LHCN-M2 (cell line): ENCODE measurements around the gene DEFB113. TPM values are rescaled to one million over a fixed set of nuclear protein-coding genes. Genes with fewer than 3 reads are reported as not detected.
A peak's percentile ranks its signal among the peaks of the same experiment; 100 is the strongest.
"Not testable (repeated sequence)": the region's sequence is repeated elsewhere in the genome, so short reads cannot be mapped to it uniquely, and the experiment has no call there.

Source experiments
- DNase-seq: peaks from one replicate; pipeline ENCODE4 v3.0.0-alpha.2; 2012; ENCODE audit warnings: low read depth
- polyA plus RNA-seq: library from polyadenylated mRNA; unstranded; fragments of >200 nt; gene quantifications from one replicate; pipeline ENCODE4 v1.2.1, GENCODE V29; 2012; ENCODE audit warnings: missing spikeins
- total RNA-seq: library from RNA; depleted of rRNA; stranded (reverse); fragments of >200 nt; gene quantifications from 2 replicates; pipeline ENCODE4 v1.2.3, GENCODE V29; 2014; rRNA removed

Gene DEFB113
- not detected in 2 replicates for total RNA-seq
- not detected for polyA plus RNA-seq

DNA sequence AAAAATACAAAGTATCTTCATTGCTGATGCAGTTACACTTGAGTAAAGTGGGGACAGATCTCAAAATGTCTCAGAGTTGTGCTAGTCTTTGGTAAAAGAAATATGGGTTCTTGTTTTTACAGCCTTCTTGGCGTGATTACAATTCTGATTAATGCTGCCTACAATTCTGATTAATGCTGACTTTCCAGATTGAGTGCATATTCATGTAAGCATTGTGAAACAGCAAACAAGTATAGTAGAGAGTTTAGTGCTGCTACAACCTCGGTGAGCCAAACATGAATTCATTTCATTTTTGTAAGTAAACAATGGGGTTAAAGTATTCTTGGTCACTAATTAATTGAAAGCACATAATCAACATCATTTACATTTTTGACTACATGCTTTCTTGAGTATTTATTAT, at the start of gene DEFB113:
Gene DEFB113, minus strand, starts transcription at position 21 of the 400 bp plus-strand sequence. Its CDS starts 0 bp downstream, at position 21.
- DNase-seq, result no peak

DNA sequence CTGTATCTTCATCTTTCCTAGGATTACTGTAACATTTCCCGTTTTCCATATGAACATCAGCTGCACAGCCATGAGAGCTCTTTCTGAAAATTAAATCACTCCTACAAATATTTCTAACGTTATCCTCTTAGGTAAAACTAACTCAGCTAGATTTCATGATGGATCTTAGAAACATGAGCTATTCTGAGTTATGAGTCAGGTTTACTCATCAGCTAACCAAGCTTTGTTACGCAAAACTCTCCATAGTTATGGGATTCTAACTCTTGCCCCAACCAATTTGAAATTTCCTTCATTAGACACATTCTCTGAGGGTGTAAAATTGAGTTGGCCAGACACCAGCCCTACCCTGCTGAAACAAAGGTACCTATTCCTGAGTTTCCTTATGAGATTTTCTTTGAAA, 38.4 kb upstream of the DEFB113 start:
- peak; percentile 77 for DNase-seq

DNA sequence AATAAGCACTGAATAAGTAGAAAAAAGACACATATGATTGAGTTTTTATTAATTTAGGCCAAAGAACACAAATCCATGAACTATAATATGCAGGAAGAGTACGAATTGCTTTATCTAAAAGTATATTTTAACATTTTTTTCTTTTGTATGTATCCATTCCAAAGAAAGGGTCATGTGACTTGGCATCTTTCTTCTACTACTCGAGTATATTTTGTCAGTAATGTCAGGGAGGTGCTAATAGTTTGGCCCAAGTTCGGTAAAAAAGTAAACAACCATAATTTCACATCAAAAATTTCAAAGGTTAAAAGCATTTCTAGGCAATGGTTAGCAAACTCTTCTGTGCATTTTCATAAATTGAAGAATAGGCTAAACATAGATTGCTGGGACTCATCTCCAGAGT, 33.7 kb upstream of the DEFB113 start:
- DNase-seq, result no peak

- no peak for DNase-seq
Measured at GRCh38 chr6:49995278-49995677, 25.9 kb upstream of the DEFB113 start.

GRCh38 chr6:49988900-49989299, 19.5 kb upstream of the DEFB113 start:
- DNase-seq, result no peak

DNA sequence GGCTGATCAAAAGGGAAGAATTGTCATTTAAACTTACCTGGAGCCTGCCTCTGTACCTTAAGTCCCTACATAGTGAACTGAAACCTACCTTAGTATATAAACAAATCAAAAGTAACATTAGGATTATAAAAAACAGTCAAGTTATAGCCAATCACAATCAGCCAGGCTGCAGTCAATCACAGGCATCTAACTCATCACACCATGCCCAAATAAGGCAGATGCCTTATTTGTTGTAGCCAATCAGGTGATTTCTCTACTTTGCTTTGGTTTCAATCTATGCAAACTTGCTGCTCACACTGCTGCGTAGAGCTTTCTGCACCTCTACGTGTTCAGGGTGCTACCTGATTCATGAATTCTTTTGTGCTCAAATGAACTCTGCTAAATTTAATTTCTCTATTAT, 18.3 kb upstream of the DEFB113 start:
- DNase-seq, result no peak

DNA sequence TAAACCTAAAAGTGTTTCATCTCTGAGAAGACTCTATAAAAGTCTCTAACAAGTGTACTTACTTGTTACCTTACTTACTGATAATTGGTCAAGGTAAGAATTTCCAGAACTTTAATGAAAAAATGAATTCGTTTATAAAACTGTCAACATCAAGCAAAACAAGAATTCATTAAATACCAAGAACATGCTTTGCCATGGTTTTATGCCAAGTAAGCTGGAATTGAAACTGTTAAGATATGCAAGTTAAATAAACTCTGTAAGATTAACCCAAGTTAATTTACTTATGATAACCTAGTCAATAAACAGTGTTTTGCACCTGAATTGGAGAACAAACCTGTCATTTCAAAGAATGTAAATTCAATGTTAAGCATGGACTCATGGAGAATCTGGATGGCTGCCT, 17.1 kb upstream of the DEFB113 start:
- no peak for DNase-seq

GRCh38 chr6:49982046-49982445, 12.6 kb upstream of the DEFB113 start:
- no peak for DNase-seq

DNA sequence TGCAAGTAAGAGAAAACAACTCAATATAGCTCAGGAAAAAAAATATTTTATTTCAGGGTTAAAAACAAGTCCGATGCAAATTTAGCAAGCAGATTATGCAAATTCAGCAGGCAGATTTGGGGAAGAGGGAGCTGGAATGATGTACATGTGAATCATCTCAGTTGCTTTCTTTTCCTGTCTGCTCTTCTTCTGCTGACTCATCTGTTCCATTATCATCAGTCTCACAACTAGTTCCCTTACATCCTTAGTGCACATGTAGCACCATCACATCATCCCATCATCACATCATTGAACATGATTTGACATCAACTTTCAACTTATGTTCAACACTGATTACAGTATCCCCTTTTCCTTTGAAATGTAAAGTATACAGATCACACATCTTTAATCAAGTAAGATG, 11.5 kb upstream of the DEFB113 start:
- peak; percentile 69 for DNase-seq

DNA sequence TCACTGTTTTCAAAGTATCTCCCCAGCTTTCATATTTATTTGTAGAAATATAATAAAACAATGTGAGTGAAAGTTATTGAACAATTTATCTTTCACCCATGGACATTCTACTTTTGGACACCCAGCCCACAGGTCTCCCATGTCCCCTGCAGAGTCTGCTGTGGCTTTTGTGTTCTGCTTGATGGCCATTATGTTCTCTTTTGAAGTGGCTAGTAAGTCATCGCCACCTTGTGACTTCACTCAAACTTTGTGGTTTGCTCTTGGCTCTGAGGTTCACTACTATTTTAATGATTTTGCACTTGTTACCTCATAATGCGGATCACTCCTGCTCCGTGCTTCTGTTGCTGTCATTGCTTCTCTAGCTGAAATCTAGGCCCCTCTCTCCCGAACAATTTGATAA, 10.2 kb upstream of the DEFB113 start:
- DNase-seq, result peak; percentile 26

DNA sequence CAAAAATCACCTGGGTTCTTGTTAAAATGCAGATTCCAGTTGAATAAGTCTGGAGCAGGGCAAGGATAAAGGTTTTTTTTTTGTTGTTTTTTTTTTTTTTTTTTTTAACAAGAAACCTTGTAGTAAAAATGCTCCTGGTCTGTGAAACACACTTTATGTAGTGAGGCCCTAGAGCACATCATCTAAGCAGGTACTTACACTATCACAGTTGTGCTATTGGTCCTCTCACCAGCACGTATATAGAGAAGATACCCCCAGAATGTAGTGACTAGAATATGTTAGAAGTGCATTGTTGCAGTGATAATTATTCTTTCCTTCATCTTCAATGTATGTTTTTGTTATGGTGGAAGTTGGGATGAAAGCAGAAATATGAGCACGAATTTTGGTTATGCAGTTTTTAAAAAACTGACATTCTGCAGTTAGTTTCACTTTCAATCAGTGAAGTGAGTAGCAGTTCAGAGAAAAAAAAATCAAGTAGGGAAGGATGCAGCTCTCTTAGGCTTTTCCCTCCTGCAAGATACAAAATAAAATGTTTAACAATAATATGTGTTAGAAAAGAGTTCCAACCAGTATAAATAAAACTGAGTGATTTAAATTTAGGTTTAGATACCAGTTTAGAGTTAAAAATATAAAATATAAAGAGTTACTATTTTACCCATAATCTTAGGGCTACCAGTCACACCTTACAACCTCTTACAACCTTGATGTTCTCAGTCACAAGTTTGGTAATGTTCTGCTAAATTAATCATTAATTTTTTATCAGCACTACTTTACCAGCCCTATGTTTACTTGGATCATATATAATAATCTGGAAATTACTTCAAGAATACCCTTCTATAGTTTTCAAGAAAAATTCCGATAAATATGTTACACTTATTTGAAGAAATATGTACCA, 9.2 kb upstream of the DEFB113 start:
- DNase-seq, result peak; percentile 6

- no peak for DNase-seq
Measured at GRCh38 chr6:49966823-49967222, 2.6 kb downstream of the DEFB113 start.

- no peak for DNase-seq
Measured at GRCh38 chr6:49966334-49966733, 3.1 kb downstream of the DEFB113 start.

GRCh38 chr6:49964064-49964463, 5.4 kb downstream of the DEFB113 start, which contains the start of gene DEFB114:
Gene DEFB114 (minus strand): TSS chr6:49964164. CDS start chr6:49964105, 59 bp downstream.
- DNase-seq, result no peak

- no peak for DNase-seq
Measured at GRCh38 chr6:49958180-49958579, 11.2 kb downstream of the DEFB113 start.

DNA sequence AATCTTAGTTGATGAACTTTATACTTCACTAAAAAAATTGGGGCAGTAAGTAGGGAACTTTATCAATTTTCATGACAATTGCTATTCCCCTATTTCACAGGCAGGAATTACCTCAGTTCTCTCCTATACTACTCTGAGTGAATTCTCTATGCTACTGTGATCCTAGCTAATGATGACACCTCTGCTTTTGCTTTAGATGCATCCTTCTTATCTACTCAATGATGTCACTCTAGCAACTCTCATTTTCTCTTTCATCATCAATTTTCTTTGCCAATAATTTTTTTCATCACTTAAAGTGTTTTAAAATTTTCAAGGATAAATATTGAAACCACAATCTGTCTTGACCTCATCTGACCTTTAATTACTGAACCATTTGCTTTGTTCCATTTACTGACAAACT, 13.6 kb downstream of the DEFB113 start:
- DNase-seq, result no peak

DNA sequence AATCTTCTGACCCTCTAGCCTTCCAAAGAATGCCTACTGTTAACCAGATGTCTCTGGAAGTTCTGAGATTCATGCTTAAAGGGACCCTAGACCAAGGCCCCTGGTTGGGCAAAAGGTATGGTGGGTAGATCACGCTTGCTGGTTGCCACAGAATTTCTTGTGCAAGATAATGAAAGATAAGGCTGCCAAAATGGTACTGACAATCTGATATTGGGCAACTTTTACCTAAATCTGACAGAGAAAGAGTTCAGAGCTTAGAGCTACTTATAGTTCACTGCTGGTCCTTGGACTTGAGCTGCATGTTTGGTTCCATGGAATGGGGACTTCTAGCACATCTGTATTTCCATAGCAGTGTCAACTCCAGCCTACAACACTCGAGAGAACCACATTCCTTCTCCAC, 17.5 kb downstream of the DEFB113 start:
- no peak for DNase-seq

GRCh38 chr6:49950415-49950751, 19.0 kb downstream of the DEFB113 start:
- no peak for DNase-seq

- no peak for DNase-seq
Measured at GRCh38 chr6:49949062-49949461, 20.4 kb downstream of the DEFB113 start.

- no peak for DNase-seq
Measured at GRCh38 chr6:49946835-49947234, 22.6 kb downstream of the DEFB113 start.

- DNase-seq, result not testable (repeated sequence)
Measured at GRCh38 chr6:49944068-49944467, 25.4 kb downstream of the DEFB113 start.

DNA sequence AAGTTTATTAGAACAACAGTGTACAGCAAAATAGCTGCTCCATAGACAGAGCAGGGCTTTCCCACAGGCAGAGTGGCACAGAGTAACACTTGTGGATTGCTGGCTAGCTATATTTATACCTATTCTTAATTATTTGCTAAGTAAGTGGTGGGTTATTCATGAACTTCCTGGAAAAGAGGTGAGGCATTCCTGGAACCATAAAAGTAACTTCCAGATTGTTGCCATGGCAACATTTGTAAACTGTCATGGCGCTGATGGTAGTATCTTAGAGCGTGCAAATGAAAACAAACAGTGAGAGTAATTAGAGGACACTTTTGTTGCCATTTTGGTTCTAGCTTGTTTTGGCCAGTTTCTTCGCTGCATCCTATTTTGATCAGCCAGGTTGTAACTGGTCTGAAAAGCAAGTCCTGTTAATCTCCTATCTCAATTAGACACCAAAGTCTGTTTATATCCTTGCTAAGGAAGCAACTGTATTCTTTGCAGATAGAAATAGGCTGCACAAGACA, 29.4 kb downstream of the DEFB113 start:
- DNase-seq, result no peak

DNA sequence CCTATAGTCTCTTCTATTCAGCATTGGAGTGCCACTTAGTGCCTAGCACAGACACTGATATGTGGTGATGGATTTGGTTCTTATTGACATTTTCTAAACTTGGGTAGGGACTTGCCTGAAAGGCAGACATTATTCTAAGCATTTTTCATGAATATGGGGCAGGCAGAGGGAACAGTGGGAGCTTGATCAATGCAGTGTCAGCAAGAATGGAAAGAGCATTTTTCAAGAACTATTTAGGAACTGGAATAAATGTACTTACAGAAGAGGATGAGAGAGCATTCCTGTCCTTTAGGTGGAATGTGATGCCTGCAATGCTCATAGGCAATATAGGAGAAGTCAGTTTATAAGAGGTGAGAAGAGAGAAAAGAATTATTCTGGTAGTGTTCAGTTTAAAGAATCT, 31.6 kb downstream of the DEFB113 start:
- no peak for DNase-seq
